Uterus (tissue), 4 donors: ENCODE measurements around the gene NAALADL1. TPM values are rescaled to one million over a fixed set of nuclear protein-coding genes. Genes with fewer than 3 reads are reported as not detected.

Experiments used
- DNase-seq, 2 donors: peaks; one replicate each; pipeline ENCODE4 v3.0.0-alpha.2; 2019 to 2020
- H3K27ac ChIP-seq, 2 donors: fragments of 200-600 bp; sonication (generic); 1 replicate in 1 of 2; 2 replicates in 1 of 2; pipeline ENCODE4 v1.5.1; 2016 to 2018
- H3K27me3 ChIP-seq, 2 donors: fragments of 200-600 bp; sonication (generic); one replicate each; pipeline ENCODE4 v1.5.1; 2018 to 2019; ENCODE audit warnings: control low read depth in 1 of 2
- H3K36me3 ChIP-seq, 2 donors: fragments of 200-600 bp; sonication (generic); one replicate each; pipeline ENCODE4 v1.5.1; 2019; ENCODE audit warnings: control low read depth in 1 of 2
- H3K4me1 ChIP-seq, 2 donors: fragments of 200-600 bp; sonication (generic); one replicate each; pipeline ENCODE4 v1.5.1; 2018 to 2019; ENCODE audit warnings: control low read depth in 1 of 2
- H3K4me3 ChIP-seq, 2 donors: fragments of 200-600 bp; sonication (generic); 1 replicate in 1 of 2; 2 replicates in 1 of 2; pipeline ENCODE4 v1.5.1; 2018 to 2019; ENCODE audit warnings: mild to moderate bottlenecking in 1 of 2
- H3K9me3 ChIP-seq, 2 donors: fragments of 200-600 bp; sonication (generic); one replicate each; pipeline ENCODE4 v1.5.1; 2019; ENCODE audit warnings: control low read depth in 1 of 2
- POLR2A ChIP-seq, 2 donors: fragments of 450-650 bp; IDR thresholded peaks; one replicate each; pipeline ENCODE4 v1.6.1; 2016; ENCODE audit warnings: antibody characterized with exemption in 2 of 2, mild to moderate bottlenecking in 1 of 2, moderate library complexity in 1 of 2
- intact Hi-C: fragments of 100-400 bp; cut with DNase I; formaldehyde crosslinking; loops from one replicate; pipeline ENCODE4 v1.15.1; 2023; ENCODE audit warnings: low total_unique reads
- total RNA-seq, 4 donors: library from RNA; depleted of rRNA in 3 of 4; stranded (reverse); fragments of >200 nt in 3 of 4; gene quantifications; one replicate each; pipeline versions ENCODE4 v1.1.0 to v1.2.4, GENCODE V29; 2014 to 2023
- TF ChIP-seq, protein P1 (sequence below), 4 experiments: fragments of 200-600 bp in 2 of 4; fragments of 450-650 bp in 2 of 4; sonication (generic) in 2 of 4; IDR thresholded peaks; one replicate each; pipeline ENCODE4 v1.5.1; 2016 to 2019; ENCODE audit warnings: antibody characterized with exemption in 4 of 4, mild to moderate bottlenecking in 2 of 4, moderate library complexity in 1 of 4
- donor health status: DM: yes; HTN: yes; CAD: no.

NAALADL1 gene, protein sequence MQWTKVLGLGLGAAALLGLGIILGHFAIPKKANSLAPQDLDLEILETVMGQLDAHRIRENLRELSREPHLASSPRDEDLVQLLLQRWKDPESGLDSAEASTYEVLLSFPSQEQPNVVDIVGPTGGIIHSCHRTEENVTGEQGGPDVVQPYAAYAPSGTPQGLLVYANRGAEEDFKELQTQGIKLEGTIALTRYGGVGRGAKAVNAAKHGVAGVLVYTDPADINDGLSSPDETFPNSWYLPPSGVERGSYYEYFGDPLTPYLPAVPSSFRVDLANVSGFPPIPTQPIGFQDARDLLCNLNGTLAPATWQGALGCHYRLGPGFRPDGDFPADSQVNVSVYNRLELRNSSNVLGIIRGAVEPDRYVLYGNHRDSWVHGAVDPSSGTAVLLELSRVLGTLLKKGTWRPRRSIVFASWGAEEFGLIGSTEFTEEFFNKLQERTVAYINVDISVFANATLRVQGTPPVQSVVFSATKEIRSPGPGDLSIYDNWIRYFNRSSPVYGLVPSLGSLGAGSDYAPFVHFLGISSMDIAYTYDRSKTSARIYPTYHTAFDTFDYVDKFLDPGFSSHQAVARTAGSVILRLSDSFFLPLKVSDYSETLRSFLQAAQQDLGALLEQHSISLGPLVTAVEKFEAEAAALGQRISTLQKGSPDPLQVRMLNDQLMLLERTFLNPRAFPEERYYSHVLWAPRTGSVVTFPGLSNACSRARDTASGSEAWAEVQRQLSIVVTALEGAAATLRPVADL
- 10 to 100 TPM in 2 of 4 donors, under 1 TPM in 2; 0.59 to 37.1 (median 17.6) TPM for total RNA-seq

DNA sequence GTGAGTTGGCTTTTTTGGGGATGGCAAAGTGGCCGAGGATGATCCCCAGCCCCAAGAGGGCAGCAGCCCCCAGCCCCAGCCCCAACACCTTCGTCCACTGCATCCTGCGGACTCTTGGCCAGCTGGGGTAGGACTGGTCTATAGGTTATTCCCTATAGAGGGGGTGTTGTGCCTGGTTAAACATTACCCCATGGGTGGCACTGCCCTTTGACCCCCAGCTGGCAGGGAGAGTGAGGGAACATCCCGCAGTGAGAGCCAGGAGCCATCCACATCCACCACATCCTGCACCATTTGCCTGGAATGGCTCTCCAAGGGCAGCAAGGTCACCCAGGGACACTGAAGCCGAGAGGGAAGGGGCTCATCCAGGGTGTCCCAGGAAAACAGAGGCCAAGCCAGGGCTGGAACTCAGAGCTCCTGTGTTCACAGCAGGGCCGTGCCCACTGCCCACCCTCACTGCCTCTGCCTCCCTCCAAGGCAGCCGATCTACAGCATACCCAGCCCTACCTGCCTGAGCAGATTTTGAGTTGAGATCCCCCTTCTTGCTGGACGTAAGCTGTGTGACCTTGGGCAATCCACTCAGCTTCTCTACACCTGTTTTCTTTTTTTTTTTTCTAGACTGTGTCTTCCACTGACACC lies at the start of gene NAALADL1:
Gene NAALADL1 (minus strand): TSS at position 135 of the 636 bp plus-strand sequence. CDS start 32 bp downstream, at position 103.
- intact Hi-C loops, result no loop called here
- Histone ChIP-seq H3K9me3 (no peaks in the 10 kb centered on the region), H3K27me3 (no peaks in the 10 kb centered on the region), H3K4me3 (no peak within 1 kb of the TSS), H3K27ac (no peak within 1 kb of the TSS), H3K36me3 (no peaks in the 10 kb centered on the region), H3K4me1 (no peaks in the 10 kb centered on the region)
- no peak for TF ChIP-seq POLR2A (IDR thresholded peaks at IDR 0.05)
- TF ChIP-seq, protein P1, sequence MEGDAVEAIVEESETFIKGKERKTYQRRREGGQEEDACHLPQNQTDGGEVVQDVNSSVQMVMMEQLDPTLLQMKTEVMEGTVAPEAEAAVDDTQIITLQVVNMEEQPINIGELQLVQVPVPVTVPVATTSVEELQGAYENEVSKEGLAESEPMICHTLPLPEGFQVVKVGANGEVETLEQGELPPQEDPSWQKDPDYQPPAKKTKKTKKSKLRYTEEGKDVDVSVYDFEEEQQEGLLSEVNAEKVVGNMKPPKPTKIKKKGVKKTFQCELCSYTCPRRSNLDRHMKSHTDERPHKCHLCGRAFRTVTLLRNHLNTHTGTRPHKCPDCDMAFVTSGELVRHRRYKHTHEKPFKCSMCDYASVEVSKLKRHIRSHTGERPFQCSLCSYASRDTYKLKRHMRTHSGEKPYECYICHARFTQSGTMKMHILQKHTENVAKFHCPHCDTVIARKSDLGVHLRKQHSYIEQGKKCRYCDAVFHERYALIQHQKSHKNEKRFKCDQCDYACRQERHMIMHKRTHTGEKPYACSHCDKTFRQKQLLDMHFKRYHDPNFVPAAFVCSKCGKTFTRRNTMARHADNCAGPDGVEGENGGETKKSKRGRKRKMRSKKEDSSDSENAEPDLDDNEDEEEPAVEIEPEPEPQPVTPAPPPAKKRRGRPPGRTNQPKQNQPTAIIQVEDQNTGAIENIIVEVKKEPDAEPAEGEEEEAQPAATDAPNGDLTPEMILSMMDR (IDR thresholded peaks at IDR 0.05), result no peak
- DNase-seq, result no peak

DNA sequence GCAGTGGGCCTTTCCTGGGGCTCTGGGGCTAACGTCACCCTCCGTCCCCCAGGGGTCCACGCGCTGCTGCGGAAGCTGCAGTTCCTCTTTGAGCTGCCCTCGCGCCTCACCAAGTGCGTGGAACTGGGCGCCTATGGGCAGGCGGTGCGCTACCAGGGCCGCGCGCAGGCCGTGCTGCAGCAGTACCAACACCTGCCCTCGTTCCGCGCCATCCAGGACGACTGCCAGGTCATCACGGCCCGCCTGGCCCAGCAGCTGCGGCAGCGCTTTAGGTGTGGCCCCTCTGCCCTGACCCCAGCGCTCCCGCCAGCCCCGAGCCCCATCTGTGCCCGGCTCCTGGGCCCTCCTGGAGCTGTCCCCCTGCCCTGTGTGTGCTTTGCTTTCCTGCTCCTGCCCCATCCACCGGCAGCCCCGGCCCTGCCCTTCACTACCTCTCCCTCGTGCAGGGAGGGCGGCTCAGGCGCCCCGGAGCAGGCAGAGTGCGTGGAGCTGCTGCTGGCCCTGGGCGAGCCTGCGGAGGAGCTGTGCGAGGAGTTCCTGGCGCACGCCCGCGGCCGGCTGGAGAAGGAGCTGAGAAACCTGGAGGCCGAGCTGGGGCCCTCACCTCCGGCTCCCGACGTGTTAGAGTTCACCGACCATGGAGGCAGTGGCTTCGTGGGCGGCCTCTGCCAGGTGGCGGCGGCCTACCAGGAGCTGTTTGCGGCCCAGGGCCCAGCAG lies 49.6 kb upstream of the NAALADL1 start:
- Histone ChIP-seq H3K9me3 (no peaks in the 10 kb centered on the region), H3K4me3 (no peak overlapping the region), H3K36me3 (no peaks in the 10 kb centered on the region), H3K27me3 (no peaks in the 10 kb centered on the region), H3K4me1 (peaks cover 3 to 12% of the 10 kb centered on the region in 2 donors), H3K27ac (no peak overlapping the region)
- TF ChIP-seq POLR2A (IDR thresholded peaks at IDR 0.05), result no peak
- TF ChIP-seq, protein P1 (IDR thresholded peaks at IDR 0.05), result no peak
- intact Hi-C loops, result no loop called here
- no peak for DNase-seq

DNA sequence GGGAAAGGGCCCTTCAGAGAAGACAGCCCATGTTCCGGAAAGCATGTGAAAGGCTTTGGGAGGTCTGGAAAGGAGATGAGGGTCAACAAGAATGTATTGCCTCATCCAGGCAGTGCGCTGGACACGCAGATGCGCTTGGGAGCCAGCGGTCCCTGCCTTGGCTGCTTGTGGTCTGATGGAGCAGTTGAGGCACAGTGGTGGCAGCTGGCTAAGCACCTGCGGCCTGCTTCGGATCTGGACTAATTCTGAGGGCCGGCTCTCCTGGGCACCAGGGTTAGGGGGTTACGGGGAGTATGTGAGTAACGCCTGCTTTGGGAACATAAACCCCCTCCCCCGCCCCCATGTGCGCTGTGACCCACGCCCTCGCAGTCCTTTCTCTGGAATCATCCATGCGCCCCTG lies 48.7 kb upstream of the NAALADL1 start:
- no peak overlapping the region for H3K4me3 ChIP-seq
- H3K4me1 ChIP-seq, result peaks cover under 1 to 4% of the 10 kb centered on the region in 2 donors
- no peak for DNase-seq
- intact Hi-C loops, result no loop called here
- H3K36me3 ChIP-seq, result no peaks in the 10 kb centered on the region
- H3K27me3 ChIP-seq, result no peaks in the 10 kb centered on the region
- H3K27ac ChIP-seq, result no peak overlapping the region
- no peaks in the 10 kb centered on the region for H3K9me3 ChIP-seq
- no peak for TF ChIP-seq POLR2A (IDR thresholded peaks at IDR 0.05)
- TF ChIP-seq, protein P1 (IDR thresholded peaks at IDR 0.05), result no peak

DNA sequence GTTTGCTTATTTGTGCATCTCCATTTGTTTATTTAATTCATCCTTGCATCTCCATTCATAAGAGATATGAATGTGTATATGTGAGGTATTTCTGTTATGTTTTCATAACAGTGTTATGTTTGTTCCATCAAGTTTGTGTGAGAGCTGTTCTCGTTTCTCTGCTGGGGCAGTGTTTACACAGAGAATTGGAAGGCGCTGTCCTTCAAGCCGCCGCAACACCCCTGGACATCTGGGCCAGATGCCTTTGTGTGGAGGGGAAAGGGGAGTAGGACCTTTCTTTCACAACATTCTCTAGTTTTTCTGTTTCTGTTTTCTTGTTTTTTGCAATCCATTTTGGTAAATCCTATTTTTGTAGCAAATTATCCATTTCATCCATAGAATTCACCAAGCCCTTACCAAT lies 46.3 kb upstream of the NAALADL1 start:
- no peak overlapping the region for H3K27ac ChIP-seq
- H3K4me3 ChIP-seq, result no peak overlapping the region
- no peak for DNase-seq
- no peaks in the 10 kb centered on the region for H3K9me3 ChIP-seq
- intact Hi-C loops, result no loop called here
- no peaks in the 10 kb centered on the region for H3K27me3 ChIP-seq
- no peak for TF ChIP-seq POLR2A (IDR thresholded peaks at IDR 0.05)
- TF ChIP-seq, protein P1 (IDR thresholded peaks at IDR 0.05), result no peak
- no peaks in the 10 kb centered on the region for H3K4me1 ChIP-seq
- H3K36me3 ChIP-seq, result no peaks in the 10 kb centered on the region
